Activated T-helper 1 cell treated with Interleukin-2 at 50 U/mL for 16 hours (primary cell): Measurements from ENCODE around the gene KIAA1217.

ENCODE experiments used
- DNase-seq: peaks from one replicate; pipeline ENCODE4 v3.0.0-alpha.2; 2020; ENCODE audit warnings: low read depth

Gene KIAA1217

DNA sequence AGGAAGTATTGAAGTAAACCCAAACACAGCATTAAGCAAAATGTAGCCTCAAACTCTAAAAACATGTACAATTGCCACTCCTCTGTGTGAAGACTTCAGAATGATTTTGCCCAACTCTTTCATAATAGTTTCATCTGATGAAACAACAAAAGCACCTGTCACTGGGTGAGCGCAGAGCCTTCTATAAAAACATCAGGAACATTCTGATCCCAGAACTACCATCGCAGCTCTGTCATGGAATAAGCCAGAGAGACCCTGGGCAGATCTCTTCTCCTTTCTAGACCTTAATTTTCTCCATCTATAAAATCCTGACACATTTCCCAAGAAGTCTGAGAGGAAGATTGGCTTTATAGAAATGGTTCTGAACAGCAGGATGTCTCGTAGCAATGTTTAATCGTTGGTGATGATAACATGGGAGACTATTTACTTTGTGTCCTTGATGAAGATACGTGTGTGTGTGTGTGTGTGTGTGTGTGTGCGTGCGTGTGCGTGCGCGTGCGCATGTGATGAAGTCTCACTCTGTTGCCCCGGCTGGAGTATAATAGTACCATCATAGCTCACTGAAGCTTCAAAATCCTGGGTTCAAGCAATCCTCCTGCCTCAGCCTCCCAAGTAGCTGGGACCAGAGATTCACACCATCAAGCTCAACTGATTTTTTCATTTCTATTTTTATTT is 198.0 kb downstream of the KIAA1217 start:
- no peak for DNase-seq

DNA sequence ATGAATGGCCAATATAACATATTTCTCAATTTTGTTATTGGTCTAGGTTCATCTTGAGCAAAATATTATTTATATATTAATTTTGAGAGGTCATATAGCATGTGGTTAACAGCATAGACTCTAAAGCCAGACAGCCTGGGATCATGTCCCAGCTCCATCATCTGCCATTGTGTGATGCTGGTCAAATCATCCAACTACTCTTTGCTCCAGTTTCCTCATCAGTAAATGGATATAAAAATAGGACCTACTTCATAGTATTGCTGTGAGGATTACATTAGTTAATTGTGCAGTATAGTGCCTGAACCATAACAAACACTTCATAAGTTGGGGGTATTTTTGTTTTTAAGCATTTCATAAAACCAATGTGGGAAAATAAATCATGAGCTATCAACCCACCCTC is 199.0 kb downstream of the KIAA1217 start:
- DNase-seq, result no peak

DNA sequence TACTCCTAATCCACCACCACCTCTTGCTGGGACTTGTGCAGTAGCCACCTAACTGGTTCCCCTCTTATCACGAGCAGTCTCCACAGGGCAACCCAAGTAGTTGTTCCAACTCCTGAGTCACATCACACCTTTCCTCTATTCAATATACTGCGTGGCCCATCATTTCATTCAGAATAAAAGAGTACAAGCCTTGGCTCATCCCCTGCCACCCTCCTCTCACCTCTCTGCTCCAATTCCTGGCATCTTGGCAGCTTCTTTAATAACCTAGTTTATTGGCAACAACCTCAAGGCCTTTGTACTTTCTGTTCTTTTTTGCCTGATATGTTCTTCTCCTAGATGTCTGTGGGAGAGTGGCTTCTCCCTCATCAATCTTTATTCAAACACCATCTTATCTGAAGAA is 199.4 kb downstream of the KIAA1217 start:
- DNase-seq, result no peak

- no peak for DNase-seq
These were observed 205.7 kb downstream of the KIAA1217 start for GRCh38 chr10:24414597-24414996.

DNA sequence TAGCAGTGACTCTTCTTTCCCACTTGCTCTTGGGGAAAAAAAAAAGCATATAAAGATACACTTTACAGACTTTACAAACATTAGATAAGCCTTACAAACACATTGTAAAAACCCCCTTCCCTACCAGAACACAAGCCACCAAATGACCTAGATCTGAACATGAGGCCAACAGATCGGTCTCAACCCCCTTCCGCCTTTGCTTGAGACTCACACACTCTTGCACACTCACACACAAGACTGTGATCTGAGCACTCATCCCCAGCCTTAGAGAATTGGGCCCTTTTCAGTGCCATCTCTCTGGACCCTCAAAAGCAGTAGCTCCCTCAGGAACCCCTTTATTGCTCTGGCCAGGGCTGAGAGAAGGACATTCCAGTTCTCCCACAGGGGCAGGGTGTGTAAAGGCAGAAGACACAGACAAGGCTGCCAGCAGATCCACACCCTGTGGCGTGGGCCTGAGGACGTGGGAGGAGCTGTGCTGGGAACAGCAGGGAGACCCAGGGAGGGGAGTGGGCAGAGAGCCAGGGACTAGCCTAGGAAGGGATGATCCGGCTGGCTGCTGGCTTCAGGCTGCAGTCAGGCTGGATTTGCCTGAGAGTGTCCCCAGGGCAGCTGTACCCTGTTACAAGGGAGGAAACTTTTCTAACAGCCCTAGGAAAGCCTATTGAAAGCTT is 206.7 kb downstream of the KIAA1217 start:
- no peak for DNase-seq

- no peak for DNase-seq
These were observed 207.3 kb downstream of the KIAA1217 start for GRCh38 chr10:24416248-24416647.

- DNase-seq, result no peak
These were observed 208.1 kb downstream of the KIAA1217 start for GRCh38 chr10:24417053-24417452.

GRCh38 chr10:24418532-24418931 is 209.6 kb downstream of the KIAA1217 start:
- no peak for DNase-seq

- DNase-seq, result no peak
These were observed 210.1 kb downstream of the KIAA1217 start for GRCh38 chr10:24419066-24419465.

- DNase-seq, result no peak
These were observed 216.2 kb downstream of the KIAA1217 start for GRCh38 chr10:24425151-24425550.

DNA sequence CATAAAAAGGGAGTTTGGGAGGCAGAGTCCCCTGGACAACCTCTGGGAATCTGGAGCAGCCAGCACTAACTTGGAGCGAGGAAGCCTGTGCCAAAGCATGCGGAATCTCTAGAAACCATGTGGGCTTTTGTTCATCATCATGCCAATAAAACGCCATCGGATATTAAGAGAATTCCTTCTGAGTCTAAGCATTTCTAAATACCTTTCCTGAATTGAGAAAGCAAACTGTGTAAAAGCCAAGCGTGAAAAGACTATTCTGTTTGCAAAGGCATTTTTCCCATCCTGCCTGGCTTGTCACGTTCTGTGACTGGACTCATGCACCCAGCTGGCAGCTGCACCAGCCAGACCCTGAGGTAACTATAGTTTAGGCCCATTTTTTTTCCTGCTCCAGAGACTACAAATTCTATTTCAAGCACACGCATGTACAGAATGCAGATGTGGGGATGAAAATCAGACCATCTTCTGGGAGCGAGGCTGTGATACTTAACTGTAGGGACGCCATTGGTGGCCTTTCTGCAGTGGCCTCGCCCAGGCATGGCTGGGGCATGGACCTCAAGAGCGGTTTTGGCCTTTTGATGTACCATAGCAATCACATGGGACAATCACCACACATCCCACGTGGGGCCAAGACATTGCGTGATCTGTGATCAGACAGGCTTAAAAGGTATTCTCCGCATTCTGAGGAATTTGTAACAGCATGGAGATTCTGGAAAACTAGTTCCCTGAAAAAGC is 218.9 kb downstream of the KIAA1217 start:
- DNase-seq, result no peak

GRCh38 chr10:24428410-24428782 is 219.5 kb downstream of the KIAA1217 start:
- DNase-seq, result no peak

DNA sequence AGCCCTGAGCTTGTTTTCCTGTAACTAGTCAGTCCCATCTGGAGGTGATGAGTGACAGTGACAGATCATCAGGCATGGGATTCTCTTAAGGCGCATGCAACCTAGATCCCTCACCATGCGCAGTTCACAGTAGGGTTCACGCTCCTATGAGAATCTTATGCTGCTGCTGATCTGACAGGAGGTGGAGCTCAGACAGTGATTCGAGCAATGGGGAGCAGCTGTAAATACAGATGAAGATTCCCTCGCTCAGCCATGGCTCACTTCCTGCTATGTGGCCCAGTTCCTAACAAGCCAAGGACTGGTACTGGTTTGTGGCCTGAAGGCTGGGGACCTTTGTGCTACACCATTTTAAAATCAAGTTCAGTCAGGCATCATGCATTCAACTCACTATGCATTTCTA is 221.7 kb downstream of the KIAA1217 start:
- no peak for DNase-seq

GRCh38 chr10:24432478-24433416 is 223.8 kb downstream of the KIAA1217 start:
- DNase-seq, result no peak

- DNase-seq, result no peak
These were observed 224.8 kb downstream of the KIAA1217 start for GRCh38 chr10:24433705-24434104.

DNA sequence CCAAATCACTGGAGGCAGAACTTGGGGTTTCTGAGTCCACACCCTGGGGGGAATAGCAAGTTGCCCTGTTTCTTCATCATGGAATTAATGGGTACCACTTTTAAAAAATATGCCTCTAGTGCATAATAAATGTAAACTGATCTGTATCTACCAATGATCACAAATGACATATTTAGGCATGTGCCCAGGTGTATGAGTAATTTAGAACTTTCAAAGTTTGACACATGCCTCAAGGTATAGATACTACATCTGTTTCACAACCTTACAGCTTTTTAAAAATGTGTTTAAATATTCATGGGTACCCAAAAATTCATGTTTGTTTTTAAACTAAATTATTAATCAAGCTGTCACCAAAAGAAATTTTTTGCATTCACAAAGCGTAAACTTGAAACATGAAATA is 226.0 kb downstream of the KIAA1217 start:
- DNase-seq, result no peak

DNA sequence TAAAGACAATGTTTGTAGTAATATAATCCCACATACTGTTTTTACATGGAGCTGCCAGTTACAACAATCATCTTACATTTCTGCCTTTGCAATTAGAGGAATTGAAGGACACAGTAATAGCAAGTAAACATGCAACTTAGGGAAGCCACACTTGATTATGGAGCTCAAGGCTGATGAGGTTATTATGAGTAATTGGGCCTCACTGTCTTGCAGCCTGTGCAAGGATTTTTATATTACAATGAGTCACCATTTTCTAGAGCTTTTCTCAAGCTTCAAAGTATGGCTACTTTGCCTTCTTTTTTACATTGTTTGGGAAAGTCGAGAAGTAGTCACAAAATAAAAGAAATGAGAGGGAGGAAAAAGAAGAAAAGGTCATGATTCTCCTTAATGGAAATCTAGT is 226.4 kb downstream of the KIAA1217 start:
- DNase-seq, result no peak

- no peak for DNase-seq
These were observed 228.4 kb downstream of the KIAA1217 start for GRCh38 chr10:24437302-24437701.

- no peak for DNase-seq
These were observed 229.9 kb downstream of the KIAA1217 start for GRCh38 chr10:24438800-24439199.

DNA sequence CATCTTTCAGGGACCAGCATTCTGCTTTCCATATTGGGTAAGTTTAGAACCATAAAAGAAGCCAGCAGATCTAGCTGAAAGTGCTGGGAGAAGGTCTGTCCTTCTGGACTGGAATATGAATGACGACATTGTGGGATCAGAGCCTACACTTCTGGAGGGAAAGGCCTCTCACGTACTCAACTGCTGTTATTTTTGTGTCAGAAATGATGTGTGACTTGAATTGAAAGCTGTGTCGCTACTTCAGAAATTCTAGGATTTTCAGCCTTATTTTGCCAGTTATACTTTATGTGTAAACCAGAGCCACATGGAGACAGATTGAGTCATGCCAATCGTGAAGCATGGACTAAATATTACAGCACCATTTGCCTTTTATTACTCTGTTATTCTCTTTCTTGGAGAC is 231.0 kb downstream of the KIAA1217 start:
- no peak for DNase-seq

- DNase-seq, result no peak
These were observed 232.2 kb downstream of the KIAA1217 start for GRCh38 chr10:24440817-24441797.
